Measurements from ENCODE around the gene DENND6B.
A peak's percentile ranks its signal among the peaks of the same experiment; 100 is the strongest.

DENND6B gene

GRCh38 chr22:50303848-50304527 is 22.8 kb downstream of the DENND6B start:
- DNase-seq (ENCODE audit: low spot score), result peak; percentile 34

GRCh38 chr22:50303515-50303847 is 23.3 kb downstream of the DENND6B start:
- DNase-seq (ENCODE audit: low spot score), result no peak

GRCh38 chr22:50302564-50302963 is 24.2 kb downstream of the DENND6B start:
- no peak for DNase-seq (ENCODE audit: low spot score)

GRCh38 chr22:50302041-50302541 is 24.7 kb downstream of the DENND6B start:
- DNase-seq (ENCODE audit: low spot score), result no peak

GRCh38 chr22:50301581-50301991 is 25.2 kb downstream of the DENND6B start:
- no peak for DNase-seq (ENCODE audit: low spot score)

DNA sequence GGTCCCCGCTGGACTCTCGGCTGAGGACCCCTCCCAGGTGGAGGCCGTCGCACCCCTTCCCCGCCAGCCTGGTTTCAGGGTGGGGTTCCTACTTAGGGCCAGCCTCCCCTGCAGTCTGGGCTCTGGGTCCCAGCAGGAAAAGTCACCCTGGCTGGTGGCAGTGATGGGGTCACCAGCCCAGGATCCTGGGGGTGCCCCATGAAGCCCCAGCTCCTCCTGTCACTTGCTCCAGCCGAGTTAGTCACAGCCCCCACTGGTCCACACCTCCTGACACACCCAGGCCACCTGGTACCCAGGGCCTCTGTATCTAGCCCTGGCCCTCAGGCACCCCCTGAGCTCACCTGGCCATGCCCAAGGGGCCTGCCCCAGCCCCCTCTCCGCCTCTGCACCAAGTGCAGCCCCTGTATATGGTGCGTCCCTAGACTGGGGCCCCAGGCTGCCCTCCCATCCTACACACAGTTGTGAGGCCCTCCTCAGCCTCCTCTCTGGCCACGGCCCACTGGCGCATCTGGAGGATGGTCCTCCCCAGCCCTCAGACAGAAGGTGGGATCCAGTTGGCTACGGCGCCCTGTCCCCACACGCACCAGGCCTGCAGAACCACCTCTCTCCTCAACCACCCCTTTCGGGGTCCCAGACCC is 26.1 kb downstream of the DENND6B start:
- no peak for DNase-seq (ENCODE audit: low spot score)

DNA sequence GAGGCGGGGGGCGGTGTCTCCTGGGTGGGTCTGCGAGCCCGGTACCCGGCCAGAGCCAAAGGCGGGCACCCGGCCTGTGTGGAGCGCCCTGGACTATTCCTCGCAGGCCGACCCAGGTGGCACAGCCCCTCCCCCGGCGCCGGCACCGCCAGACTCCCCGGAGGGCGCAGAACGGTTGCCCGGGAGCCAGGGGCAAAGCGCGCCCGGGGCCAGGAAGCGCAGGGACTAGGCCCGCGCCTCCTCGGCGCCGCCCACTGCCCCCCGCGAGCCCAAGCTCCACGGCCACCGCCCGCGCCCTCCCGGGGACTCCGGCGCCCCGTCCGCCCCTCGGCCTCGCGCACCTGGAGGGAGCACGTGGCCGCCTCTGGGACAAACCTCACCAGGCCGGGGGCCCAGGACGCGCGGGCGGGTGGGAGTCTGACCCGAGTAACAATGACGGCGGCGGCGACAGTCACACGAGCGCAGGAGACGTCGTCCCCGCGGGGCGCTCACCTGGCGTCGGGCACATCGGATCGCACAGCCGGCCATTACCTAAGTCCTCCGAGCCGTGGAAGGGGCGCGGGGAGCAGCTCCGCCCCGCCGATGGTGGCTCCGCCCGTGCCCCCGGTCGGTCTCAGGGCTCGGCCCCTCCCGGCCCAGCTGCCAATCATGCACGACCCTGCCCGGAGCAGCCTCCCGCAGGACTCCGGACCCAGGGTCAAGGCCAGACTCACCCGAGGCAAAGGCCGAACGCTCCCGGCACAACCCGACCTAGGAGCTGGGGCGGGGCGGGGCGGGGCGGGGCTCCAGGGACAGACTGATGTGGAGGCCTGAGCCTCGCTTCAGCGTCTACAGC is 26.8 kb downstream of the DENND6B start:
- no peak for DNase-seq (ENCODE audit: low spot score)

GRCh38 chr22:50298937-50299784 is 27.7 kb downstream of the DENND6B start:
- DNase-seq (ENCODE audit: low spot score), result no peak

- no peak for DNase-seq (ENCODE audit: low spot score)
Measured at GRCh38 chr22:50298266-50298637, 28.6 kb downstream of the DENND6B start.

- DNase-seq (ENCODE audit: low spot score), result no peak
Measured at GRCh38 chr22:50297510-50298265, 29.1 kb downstream of the DENND6B start.

GRCh38 chr22:50296658-50297490 is 29.9 kb downstream of the DENND6B start:
- no peak for DNase-seq (ENCODE audit: low spot score)

DNA sequence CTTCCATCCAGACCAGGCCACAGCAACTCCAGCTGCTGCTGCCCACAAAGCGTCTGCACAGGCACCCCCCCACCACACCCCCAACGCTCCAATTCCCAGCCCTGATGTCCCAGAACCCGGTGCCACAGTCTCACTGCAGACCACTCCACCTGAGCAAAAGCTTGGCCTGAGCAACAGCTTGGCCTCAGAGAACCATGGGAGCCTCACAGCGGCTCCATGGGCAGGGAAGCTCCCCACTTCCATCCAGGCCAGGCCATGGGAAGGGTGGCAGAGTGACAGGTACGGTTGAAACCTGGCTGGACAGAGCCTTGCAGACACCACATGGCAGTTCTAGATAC is 32.5 kb downstream of the DENND6B start:
- no peak for DNase-seq (ENCODE audit: low spot score)

- DNase-seq (ENCODE audit: low spot score), result no peak
Measured at GRCh38 chr22:50293441-50294318, 33.1 kb downstream of the DENND6B start.

GRCh38 chr22:50292643-50293440 is 34.0 kb downstream of the DENND6B start:
- DNase-seq (ENCODE audit: low spot score), result no peak

DNA sequence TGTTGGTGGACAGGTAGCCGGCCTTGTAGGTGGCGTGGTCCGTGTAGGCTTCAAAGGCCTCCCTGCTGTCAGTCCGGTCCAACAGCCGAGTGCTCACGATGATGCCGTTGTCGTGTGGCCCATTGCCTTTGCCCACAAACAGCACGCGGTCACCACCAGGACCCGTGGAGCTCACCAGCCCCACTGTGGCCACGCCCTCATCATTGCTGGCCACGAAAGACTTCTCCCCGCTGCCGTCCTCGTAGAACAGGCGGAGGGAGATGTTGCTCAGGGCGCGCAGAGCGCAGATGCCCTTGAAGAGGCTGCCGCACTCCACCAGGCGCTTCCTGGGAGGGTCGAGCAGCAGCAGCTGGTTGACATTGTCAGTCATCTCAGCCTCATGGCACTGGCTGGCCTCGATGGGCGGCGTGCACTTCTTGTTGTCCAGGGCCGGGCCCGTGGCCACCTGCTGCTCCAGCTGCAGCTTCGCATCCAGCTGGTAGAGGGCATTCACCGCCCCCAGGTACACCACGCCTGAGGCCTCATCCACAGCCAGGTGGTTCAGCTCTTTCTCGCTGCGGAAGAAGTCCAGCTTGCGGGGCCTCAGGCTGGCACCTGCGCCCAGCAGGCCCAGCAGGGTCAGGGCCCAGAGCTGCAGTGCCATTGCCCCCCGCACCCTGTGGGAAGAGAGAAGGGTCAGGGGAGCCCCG is 36.7 kb downstream of the DENND6B start:
- DNase-seq (ENCODE audit: low spot score), result no peak

DNA sequence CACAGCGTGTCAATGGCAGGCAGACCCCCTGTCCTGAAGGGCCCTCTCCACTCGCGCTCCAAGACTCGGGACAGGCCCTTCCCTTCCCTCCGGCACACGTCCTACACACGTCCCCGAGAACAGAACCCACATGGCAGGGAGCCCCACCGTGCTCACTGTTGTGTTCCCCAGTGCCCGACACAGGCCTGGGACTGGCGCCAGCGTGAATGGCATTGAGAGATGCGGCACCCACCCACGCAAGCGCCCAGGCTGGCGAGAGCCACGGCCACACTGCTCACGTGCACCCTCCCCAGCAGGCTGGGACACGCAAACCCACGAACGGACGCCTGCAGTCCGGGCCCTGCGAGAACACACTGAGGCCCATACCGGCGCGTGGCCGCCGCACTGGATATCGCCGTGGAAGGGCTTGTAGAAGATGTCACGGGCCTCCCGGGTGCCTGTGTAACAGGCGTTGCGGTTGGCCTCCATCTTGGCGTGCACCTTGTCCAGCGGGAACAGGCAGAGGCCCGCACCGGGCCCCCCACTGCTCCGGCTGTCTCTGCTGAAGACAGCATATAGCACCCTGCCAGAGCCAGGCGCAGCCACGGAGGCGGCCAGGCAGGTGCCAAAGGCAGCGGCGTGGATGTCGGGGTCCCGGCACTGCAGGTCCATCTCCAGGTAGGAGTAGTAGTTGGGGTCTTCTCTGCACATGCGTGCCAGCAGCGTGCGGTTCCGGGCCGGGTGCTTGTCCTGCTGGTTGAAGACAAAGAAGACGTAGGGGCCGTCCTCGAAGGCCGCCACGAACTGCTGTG is 37.5 kb downstream of the DENND6B start:
- DNase-seq (ENCODE audit: low spot score), result no peak

DNA sequence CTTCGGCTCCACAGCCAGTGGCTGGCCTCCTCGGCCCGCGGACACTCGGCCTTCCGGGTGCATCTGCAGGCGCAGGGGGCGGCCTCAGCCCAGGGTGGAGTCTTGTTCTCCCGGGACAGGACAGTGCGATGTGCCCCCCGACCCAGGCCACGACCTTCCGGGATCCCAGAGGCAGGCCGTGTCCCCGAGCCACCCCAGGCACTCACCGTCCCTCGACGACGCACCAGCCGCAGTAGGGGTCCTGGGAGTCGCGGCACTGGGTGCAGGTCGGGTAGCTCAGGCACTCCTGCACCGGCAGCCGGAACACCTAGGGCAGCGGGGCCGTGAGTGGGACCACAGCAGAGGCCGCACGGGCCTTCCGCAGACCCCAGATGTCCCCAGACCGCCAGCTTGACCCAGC is 39.1 kb downstream of the DENND6B start:
- no peak for DNase-seq (ENCODE audit: low spot score)

Measured in CD4-positive, alpha-beta T cell treated with Interleukin-2 at 100 ng/mL for 4 hours (primary cell).